Lower leg skin (tissue), 3 donors: ENCODE data around the gene OVOL2.

ENCODE experiments used
- POLR2A ChIP-seq, 2 donors: fragments of 450-650 bp; IDR thresholded peaks; one replicate each; pipeline ENCODE4 v1.6.1; 2016 to 2017; ENCODE audit warnings: antibody characterized with exemption in 2 of 2, mild to moderate bottlenecking in 1 of 2, moderate library complexity in 1 of 2
- TF ChIP-seq, protein P1 (sequence below), 3 donors: fragments of 450-650 bp; IDR thresholded peaks; one replicate each; pipeline ENCODE4 v1.5.1; 2016; ENCODE audit warnings: antibody characterized with exemption in 3 of 3, mild to moderate bottlenecking in 3 of 3, moderate library complexity in 2 of 3

DNA sequence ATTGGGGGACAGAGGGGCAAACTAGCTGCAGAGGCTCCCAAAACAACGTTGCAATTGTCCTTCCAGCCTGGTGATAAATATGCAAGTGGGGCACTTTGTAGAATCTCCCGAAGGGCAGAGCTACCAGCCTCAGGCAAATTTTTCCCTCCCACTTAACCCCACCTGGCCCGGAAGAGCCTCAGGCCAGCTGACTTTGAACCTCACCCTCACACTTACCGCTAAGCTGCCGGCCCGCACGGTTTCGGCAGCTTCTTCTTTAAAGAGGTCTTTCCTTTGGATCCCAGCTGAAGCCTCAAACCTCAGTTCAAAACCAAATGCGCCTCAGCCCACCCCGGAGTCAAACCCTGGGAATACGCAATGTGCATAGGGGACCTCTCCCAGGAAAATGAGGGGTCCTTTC, 2.5 kb downstream of the OVOL2 start:
- TF ChIP-seq, protein P1, sequence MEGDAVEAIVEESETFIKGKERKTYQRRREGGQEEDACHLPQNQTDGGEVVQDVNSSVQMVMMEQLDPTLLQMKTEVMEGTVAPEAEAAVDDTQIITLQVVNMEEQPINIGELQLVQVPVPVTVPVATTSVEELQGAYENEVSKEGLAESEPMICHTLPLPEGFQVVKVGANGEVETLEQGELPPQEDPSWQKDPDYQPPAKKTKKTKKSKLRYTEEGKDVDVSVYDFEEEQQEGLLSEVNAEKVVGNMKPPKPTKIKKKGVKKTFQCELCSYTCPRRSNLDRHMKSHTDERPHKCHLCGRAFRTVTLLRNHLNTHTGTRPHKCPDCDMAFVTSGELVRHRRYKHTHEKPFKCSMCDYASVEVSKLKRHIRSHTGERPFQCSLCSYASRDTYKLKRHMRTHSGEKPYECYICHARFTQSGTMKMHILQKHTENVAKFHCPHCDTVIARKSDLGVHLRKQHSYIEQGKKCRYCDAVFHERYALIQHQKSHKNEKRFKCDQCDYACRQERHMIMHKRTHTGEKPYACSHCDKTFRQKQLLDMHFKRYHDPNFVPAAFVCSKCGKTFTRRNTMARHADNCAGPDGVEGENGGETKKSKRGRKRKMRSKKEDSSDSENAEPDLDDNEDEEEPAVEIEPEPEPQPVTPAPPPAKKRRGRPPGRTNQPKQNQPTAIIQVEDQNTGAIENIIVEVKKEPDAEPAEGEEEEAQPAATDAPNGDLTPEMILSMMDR (IDR thresholded peaks at IDR 0.05): no peak
- no peak for TF ChIP-seq POLR2A (IDR thresholded peaks at IDR 0.05)
